IMR-90 (cell line): ENCODE data around the gene THUMPD2. TPM values are rescaled to one million over a fixed set of nuclear protein-coding genes. Genes with fewer than 3 reads are reported as not detected.

Experiments
- ATAC-seq: fragments of 200-7000 bp; cut with Tn5 transposase; 2 replicates; pipeline ENCODE4 v1.9.1; 2020; ENCODE audit warnings: low read depth, mild to moderate bottlenecking, moderate library complexity
- BruUV-seq: library from RNA; stranded (reverse); fragments of 400-500 nt; replicated peaks from 2 replicates; lab custom pipeline; 2021; lab: Mats Ljungman, UMichigan
- CTCF ChIA-PET: fragments of 300-600 bp; formaldehyde crosslinking; extraction: SDS; loops from one replicate; lab custom pipeline; 2021; ENCODE audit warnings: antibody characterized with exemption; lab: Yijun Ruan, JAX
- POLR2A ChIA-PET: fragments of 300-600 bp; sonication (Branson Sonifier 250); formaldehyde crosslinking; loops from one replicate; lab custom pipeline; 2022; ENCODE audit warnings: antibody characterized with exemption; ENCODE audit not compliant: unreplicated experiment; lab: Charles Lee
- DNase-seq: peaks from one replicate; pipeline ENCODE4 v3.0.0; 2013
- H2AFZ ChIP-seq: replicated peaks from 2 replicates; pipeline ENCODE3; 2013; ENCODE audit warnings: low read length, mild to moderate bottlenecking; ENCODE audit not compliant: poor library complexity
- H2AK5ac ChIP-seq: 2 replicates; pipeline ENCODE4 v1.6.1; 2013; ENCODE audit warnings: low read depth, low read length, inconsistent platforms
- H2AK9ac ChIP-seq: replicated peaks from 2 replicates; pipeline ENCODE3; 2013; ENCODE audit warnings: mild to moderate bottlenecking, low read depth, low read length, moderate library complexity; ENCODE audit not compliant: poor library complexity
- H2BK120ac ChIP-seq: 2 replicates; pipeline ENCODE4 v1.6.1; 2013; ENCODE audit warnings: low read depth, low read length, inconsistent platforms
- H2BK15ac ChIP-seq: 3 replicates; pipeline ENCODE4 v1.6.1; 2013; ENCODE audit warnings: low read depth, low read length, inconsistent platforms
- H2BK20ac ChIP-seq: 2 replicates; pipeline ENCODE4 v1.6.1; 2013; ENCODE audit warnings: low read depth, mild to moderate bottlenecking, inconsistent platforms, low read length, moderate library complexity
- H2BK5ac ChIP-seq: 2 replicates; pipeline ENCODE4 v1.6.1; 2013; ENCODE audit warnings: mild to moderate bottlenecking, low read depth, low read length, inconsistent platforms; ENCODE audit not compliant: poor library complexity, severe bottlenecking
- H3K14ac ChIP-seq: replicated peaks from 2 replicates; pipeline ENCODE4 v1.6.1; 2013; ENCODE audit warnings: low read depth, low read length, inconsistent platforms
- H3K18ac ChIP-seq: 2 replicates; pipeline ENCODE4 v1.6.1; 2013; ENCODE audit warnings: low read depth, low read length, control low read depth
- H3K23ac ChIP-seq: 2 replicates; pipeline ENCODE4 v1.6.1; 2013; ENCODE audit warnings: low read depth, low read length, inconsistent platforms
- H3K27ac ChIP-seq: 2 replicates; pipeline ENCODE4 v1.5.1; 2013; ENCODE audit warnings: mild to moderate bottlenecking, control low read depth, low read length; ENCODE audit not compliant: insufficient read depth
- H3K27me3 ChIP-seq: 2 replicates; pipeline ENCODE4 v1.6.1; 2013; ENCODE audit warnings: low read length; ENCODE audit not compliant: control insufficient read depth, insufficient read depth
- H3K36me3 ChIP-seq: 2 replicates; pipeline ENCODE4 v1.6.1; 2013; ENCODE audit warnings: low read length, mixed read lengths; ENCODE audit not compliant: control insufficient read depth, insufficient read depth
- H3K4ac ChIP-seq: 2 replicates; pipeline ENCODE4 v1.6.1; 2013; ENCODE audit warnings: low read depth, low read length, inconsistent platforms
- H3K4me1 ChIP-seq: 2 replicates; pipeline ENCODE4 v1.6.1; 2013; ENCODE audit warnings: low read length, mixed read lengths; ENCODE audit not compliant: control insufficient read depth, insufficient read depth
- H3K4me2 ChIP-seq: 2 replicates; pipeline ENCODE4 v1.6.1; 2013; ENCODE audit warnings: low read depth, mild to moderate bottlenecking, control low read depth, low read length, moderate library complexity
- H3K4me3 ChIP-seq: 2 replicates; pipeline ENCODE4 v1.5.1; 2013; ENCODE audit warnings: low read depth, mild to moderate bottlenecking, control low read depth, low read length, moderate library complexity; ENCODE audit not compliant: insufficient read depth
- H3K56ac ChIP-seq: 2 replicates; pipeline ENCODE4 v1.6.1; 2013; ENCODE audit warnings: low read length, inconsistent platforms; ENCODE audit not compliant: insufficient read depth; ENCODE audit errors: extremely low read depth
- H3K79me1 ChIP-seq, 2 experiments: 2 replicates each; pipeline ENCODE4 v1.6.1; 2013; ENCODE audit warnings: low read length in 2 of 2, inconsistent platforms in 1 of 2, low read depth in 1 of 2
- H3K9ac ChIP-seq: 2 replicates; pipeline ENCODE4 v1.6.1; 2013; ENCODE audit warnings: low read depth, low read length, control low read depth
- H3K9me1 ChIP-seq: 2 replicates; pipeline ENCODE4 v1.6.1; 2013; ENCODE audit warnings: low read length, inconsistent platforms; ENCODE audit not compliant: insufficient read depth
- H3K9me3 ChIP-seq: 2 replicates; pipeline ENCODE4 v1.6.1; 2013; ENCODE audit warnings: low read length; ENCODE audit not compliant: control insufficient read depth, insufficient read depth
- H4K20me1 ChIP-seq: 2 replicates; pipeline ENCODE4 v1.6.1; 2013; ENCODE audit warnings: low read length, inconsistent platforms; ENCODE audit not compliant: insufficient read depth
- H4K5ac ChIP-seq: 2 replicates; pipeline ENCODE4 v1.6.1; 2013; ENCODE audit warnings: mild to moderate bottlenecking, low read depth, low read length, control low read depth
- H4K8ac ChIP-seq, 2 experiments: 2 replicates each; pipeline ENCODE4 v1.6.1; 2013; ENCODE audit warnings: low read depth in 2 of 2, low read length in 2 of 2, control low read depth in 1 of 2, inconsistent platforms in 1 of 2
- H4K91ac ChIP-seq: 2 replicates; pipeline ENCODE4 v1.6.1; 2013; ENCODE audit warnings: low read depth, low read length, inconsistent platforms; ENCODE audit not compliant: insufficient read depth
- BHLHE40 ChIP-seq: fragments of 150-350 bp; IDR thresholded peaks from 2 replicates; pipeline ENCODE4 v1.6.1; 2016; ENCODE audit warnings: mild to moderate bottlenecking, low read depth, low read length
- MAFK ChIP-seq: IDR thresholded peaks from 2 replicates; pipeline ENCODE4 v1.6.1; 2012; ENCODE audit warnings: low read depth, low read length, improper control_type of control experiment
- MAZ ChIP-seq: IDR thresholded peaks from 2 replicates; pipeline ENCODE4 v1.6.1; 2012; ENCODE audit warnings: low read depth, mild to moderate bottlenecking, low read length, improper control_type of control experiment, moderate library complexity, borderline replicate concordance
- WGBS, 2 experiments: methylation state at CpG; one replicate each; pipeline versions ENCODE4 v1.1.5 to v1.1.7; 2013; ENCODE audit warnings: missing lambda C conversion rate in 2 of 2; ENCODE audit not compliant: insufficient read length in 1 of 2; ENCODE audit errors: extremely low coverage in 2 of 2; 5-methylcytosine and 5-hydroxymethylcytosine counted together
- dilution Hi-C: fragments of 300-500 bp; cut with HindIII; formaldehyde crosslinking; loops from one replicate; pipeline ENCODE4 v1.14.3; 2018; ENCODE audit warnings: low sequenced_read_pairs; ENCODE audit not compliant: unreplicated experiment
- in situ Hi-C: fragments of 300-500 bp; cut with MboI; formaldehyde crosslinking; loops from 3 replicates; pipeline ENCODE4 v1.14.3; 2019; ENCODE audit warnings: low sequenced_read_pairs, inconsistent platforms, mixed read lengths
- intact Hi-C: fragments of 100-400 bp; cut with micrococcal nuclease; formaldehyde crosslinking; loops from 2 replicates; pipeline ENCODE4 v1.10.0; 2022
- polyA plus RNA-seq, 3 experiments: library from polyadenylated mRNA; depleted of rRNA; stranded (reverse); fragments of >200 nt; gene quantifications; 2 replicates each; pipeline ENCODE4 v1.2.3, GENCODE V29; 2012; ENCODE audit warnings: low replicate concordance in 1 of 3
- total RNA-seq: library from RNA; depleted of rRNA; stranded (reverse); fragments of >200 nt; gene quantifications from 2 replicates; pipeline ENCODE4 v1.2.3, GENCODE V29; 2012

Gene THUMPD2
- total and polyA plus RNA-seq, 2 of the 4 experiments (the other 2 are of a cell fraction) = 4.8 to 7.0 TPM

GRCh38 chr2:39708003-39708402 lies 71.1 kb downstream of the THUMPD2 start:
- CTCF ChIA-PET = no interaction called here
- H3K9ac ChIP-seq = no peak overlapping the region
- H3K4me3 ChIP-seq = no peak overlapping the region
- no peak overlapping the region for H4K8ac ChIP-seq
- no peak overlapping the region for H2BK20ac ChIP-seq
- no peak for DNase-seq
- no peak overlapping the region for H2AFZ ChIP-seq
- no peaks in the 10 kb centered on the region for H3K9me1 ChIP-seq
- POLR2A ChIA-PET = no interaction called here
- no peak overlapping the region for H3K56ac ChIP-seq
- H3K4ac ChIP-seq = no peak overlapping the region
- no peak overlapping the region for H3K27ac ChIP-seq
- no peaks in the 10 kb centered on the region for H3K36me3 ChIP-seq
- H3K27me3 ChIP-seq = no peaks in the 10 kb centered on the region
- in situ Hi-C loops = no loop called here
- H3K79me1 ChIP-seq = no peaks in the 10 kb centered on the region
- TF ChIP-seq BHLHE40 = no peak
- TF ChIP-seq MAZ = no peak
- peak; percentile 81 for TF ChIP-seq MAFK
- intact Hi-C loops = no loop called here
- BruUV-seq = no TSS peak
- WGBS, 2 experiments = 94% methylated on average over 7 of the region's 9 CpGs; no CpG with 5 or more reads in 1 of the 2 experiments
- no peak overlapping the region for H2BK120ac ChIP-seq
- no peaks in the 10 kb centered on the region for H3K4me1 ChIP-seq
- no peaks in the 10 kb centered on the region for H3K9me3 ChIP-seq
- no peak overlapping the region for H2BK5ac ChIP-seq
- H4K5ac ChIP-seq = no peak overlapping the region
- no peak overlapping the region for H2AK5ac ChIP-seq
- ATAC-seq = no peak
- no peak overlapping the region for H3K18ac ChIP-seq
- H3K14ac ChIP-seq = no peak overlapping the region
- no peaks in the 10 kb centered on the region for H4K20me1 ChIP-seq
- no peak overlapping the region for H2BK15ac ChIP-seq
- H3K4me2 ChIP-seq = no peak overlapping the region
- H2AK9ac ChIP-seq = no peak overlapping the region
- dilution Hi-C loops = no loop called here
- no peak overlapping the region for H4K91ac ChIP-seq
- no peak overlapping the region for H3K23ac ChIP-seq
